ENCODE data around the gene ALG3. TPM values are rescaled to one million over a fixed set of nuclear protein-coding genes. Genes with fewer than 3 reads are reported as not detected.
A peak's percentile ranks its signal among the peaks of the same experiment; 100 is the strongest.

ALG3 gene
- total RNA-seq, 2 experiments from 2014 or later, result 45.3 to 60.2 TPM

DNA sequence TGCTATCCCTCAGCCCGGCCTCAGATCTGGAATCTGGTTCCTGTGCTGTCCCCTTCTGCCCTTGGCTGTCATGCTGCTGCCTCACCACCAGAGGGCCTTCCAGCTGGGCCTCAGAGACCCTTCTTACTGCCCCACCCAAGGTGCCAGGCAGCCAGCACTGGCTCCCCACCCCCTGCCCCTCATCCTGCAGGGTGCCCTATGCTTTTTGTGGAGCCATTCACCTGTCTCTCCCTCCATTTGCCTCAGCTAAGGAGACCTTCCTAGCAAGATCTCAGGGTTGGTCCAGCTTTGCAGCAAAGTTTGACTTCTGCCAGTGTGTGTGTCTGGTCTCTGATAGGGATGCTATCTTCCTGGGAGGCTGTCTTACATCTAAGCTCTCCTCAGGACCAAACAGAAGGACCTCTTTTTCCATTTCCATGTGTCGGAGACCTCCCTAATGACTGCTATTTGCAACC lies 21.3 kb downstream of the ALG3 start:
- H3K4me2 ChIP-seq (ENCODE audit: low read length), result no peak overlapping the region
- H3K4me1 ChIP-seq (ENCODE audit: insufficient read depth, low read length, poor library complexity, severe bottlenecking), result peaks cover 7% of the 10 kb centered on the region
- TF ChIP-seq EZH2phosphoT487 (IDR thresholded peaks at IDR 0.05; ENCODE audit: borderline replicate concordance, low read depth, low read length) (no peak), CTCF (conservative IDR thresholded peaks at IDR 0.05; ENCODE audit: low read length) (peak; percentile 84)
- DNase-seq (ENCODE audit: low spot score), result peak; percentile 65
- intact Hi-C loops (cut with micrococcal nuclease; ENCODE audit: unreplicated experiment), result loop anchor here (1.0 kb wide), 1 partner anchor 62 kb away; no protein-coding TSS in a partner anchor
- H3K79me2 ChIP-seq (ENCODE audit: insufficient read depth, low read depth, low read length), result no peaks in the 10 kb centered on the region
- H3K9me3 ChIP-seq (ENCODE audit: low read length), result no peaks in the 10 kb centered on the region
- H3K36me3 ChIP-seq (ENCODE audit: insufficient read depth, low read length), result no peaks in the 10 kb centered on the region
- BruUV-seq (replicated peaks), result no TSS peak
- H4K20me1 ChIP-seq (ENCODE audit: insufficient read depth, low read length), result no peaks in the 10 kb centered on the region
- no peak overlapping the region for H2AFZ ChIP-seq (ENCODE audit: low read length)
- ChIA-PET POLR2A (interaction anchor here (0.6 to 1.2 kb wide), 4 partner anchors 18 to 226 kb away, joined by 3 to 6 read pairs (median 4); no protein-coding TSS in a partner anchor), CTCF (ENCODE audit: unreplicated experiment) (interaction anchor here (0.6 to 1.6 kb wide), 4 partner anchors 9 to 432 kb away, joined by 3 to 4 read pairs (median 3); no protein-coding TSS in a partner anchor)
- no peak overlapping the region for H3K4me3 ChIP-seq (ENCODE audit: low read depth, low read length, poor library complexity, severe bottlenecking)
- no peak overlapping the region for H3K27ac ChIP-seq (ENCODE audit: low read depth, low read length, poor library complexity, severe bottlenecking)
- no peaks in the 10 kb centered on the region for H3K9me2 ChIP-seq (ENCODE audit: insufficient read depth, low read length)

- CTCF ChIA-PET (ENCODE audit: unreplicated experiment), result no interaction called here
- Histone ChIP-seq H3K79me2 (ENCODE audit: insufficient read depth, low read depth, low read length) (no peaks in the 10 kb centered on the region), H3K4me2 (ENCODE audit: low read length) (no peak overlapping the region), H2AFZ (ENCODE audit: low read length) (no peak overlapping the region), H3K27ac (ENCODE audit: low read depth, low read length, poor library complexity, severe bottlenecking) (no peak overlapping the region), H3K9me2 (ENCODE audit: insufficient read depth, low read length) (no peaks in the 10 kb centered on the region), H3K4me3 (ENCODE audit: low read depth, low read length, poor library complexity, severe bottlenecking) (no peak overlapping the region), H3K36me3 (ENCODE audit: insufficient read depth, low read length) (no peaks in the 10 kb centered on the region), H3K9me3 (ENCODE audit: low read length) (no peaks in the 10 kb centered on the region), H4K20me1 (ENCODE audit: insufficient read depth, low read length) (no peaks in the 10 kb centered on the region), H3K4me1 (ENCODE audit: insufficient read depth, low read length, poor library complexity, severe bottlenecking) (no peaks in the 10 kb centered on the region)
- DNase-seq (ENCODE audit: low spot score), result no peak
- TF ChIP-seq CTCF (conservative IDR thresholded peaks at IDR 0.05; ENCODE audit: low read length) (no peak), EZH2phosphoT487 (IDR thresholded peaks at IDR 0.05; ENCODE audit: borderline replicate concordance, low read depth, low read length) (no peak)
- POLR2A ChIA-PET, result no interaction called here
- BruUV-seq (replicated peaks), result no TSS peak
- intact Hi-C loops (cut with micrococcal nuclease; ENCODE audit: unreplicated experiment), result no loop called here
Measured at GRCh38 chr3:184223946-184224345, 24.8 kb downstream of the ALG3 start.

DNA sequence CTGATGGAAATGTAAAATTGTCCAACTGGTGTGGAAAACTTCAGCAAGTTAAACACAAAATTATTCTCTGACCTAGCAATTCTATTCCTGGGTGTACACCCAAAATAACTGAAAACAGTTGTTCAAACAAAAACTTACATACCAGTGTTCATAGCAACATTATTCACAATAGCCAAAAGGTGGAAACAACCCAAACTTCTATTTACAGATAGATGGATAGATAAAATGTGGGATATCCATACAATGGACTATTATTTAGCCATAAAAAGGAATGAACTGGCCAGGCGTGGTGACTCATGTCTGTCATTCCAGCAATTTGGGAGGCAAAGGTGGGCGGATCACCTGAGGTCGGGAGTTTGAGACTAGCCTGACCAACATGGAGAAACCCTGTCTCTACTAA lies 26.2 kb downstream of the ALG3 start:
- Histone ChIP-seq H4K20me1 (ENCODE audit: insufficient read depth, low read length) (no peaks in the 10 kb centered on the region), H3K9me2 (ENCODE audit: insufficient read depth, low read length) (no peaks in the 10 kb centered on the region), H3K4me3 (ENCODE audit: low read depth, low read length, poor library complexity, severe bottlenecking) (no peak overlapping the region), H3K36me3 (ENCODE audit: insufficient read depth, low read length) (no peaks in the 10 kb centered on the region), H2AFZ (ENCODE audit: low read length) (no peak overlapping the region), H3K9me3 (ENCODE audit: low read length) (no peaks in the 10 kb centered on the region), H3K79me2 (ENCODE audit: insufficient read depth, low read depth, low read length) (no peaks in the 10 kb centered on the region), H3K27ac (ENCODE audit: low read depth, low read length, poor library complexity, severe bottlenecking) (no peak overlapping the region), H3K4me1 (ENCODE audit: insufficient read depth, low read length, poor library complexity, severe bottlenecking) (no peaks in the 10 kb centered on the region), H3K4me2 (ENCODE audit: low read length) (no peak overlapping the region)
- DNase-seq (ENCODE audit: low spot score), result no peak
- POLR2A ChIA-PET, result interaction anchor here (0.6 to 1.1 kb wide), 2 partner anchors 65 to 117 kb away, joined by 3 to 5 read pairs; no protein-coding TSS in a partner anchor
- intact Hi-C loops (cut with micrococcal nuclease; ENCODE audit: unreplicated experiment), result no loop called here
- CTCF ChIA-PET (ENCODE audit: unreplicated experiment), result no interaction called here
- BruUV-seq (replicated peaks), result no TSS peak
- no peak for TF ChIP-seq CTCF (conservative IDR thresholded peaks at IDR 0.05; ENCODE audit: low read length)
- TF ChIP-seq EZH2phosphoT487 (IDR thresholded peaks at IDR 0.05; ENCODE audit: borderline replicate concordance, low read depth, low read length), result no peak

All from OCI-LY7 (cell line).